SK-N-SH (cell line): Measurements from ENCODE around the gene SND1. TPM values are rescaled to one million over a fixed set of nuclear protein-coding genes. Genes with fewer than 3 reads are reported as not detected.
A peak's percentile ranks its signal among the peaks of the same experiment; 100 is the strongest.

Experiments
- CTCF ChIA-PET: fragments of 300-600, 350-600 bp; formaldehyde crosslinking; extraction: SDS; loops from one replicate; lab custom pipeline; 2021; lab: Yijun Ruan, JAX
- POLR2A ChIA-PET: fragments of 350-600 bp; sonication (Branson Sonifier 250); formaldehyde crosslinking; extraction: SDS; loops from one replicate; lab custom pipeline; 2020; ENCODE audit warnings: antibody characterized with exemption, inconsistent platforms; lab: Yijun Ruan, JAX
- DNase-seq: peaks from one replicate; pipeline ENCODE4 v3.0.0; 2012
- H2AFZ ChIP-seq: fragments of 200-600 bp; sonication (generic); 2 replicates; pipeline ENCODE4 v1.8.1; 2016; ENCODE audit warnings: antibody characterized with exemption, mild to moderate bottlenecking, low read depth
- H3F3A ChIP-seq: fragments of 200-600 bp; sonication (generic); replicated peaks from 2 replicates; pipeline ENCODE3; 2016; ENCODE audit warnings: antibody characterized with exemption, mild to moderate bottlenecking; ENCODE audit not compliant: insufficient read depth
- H3K27ac ChIP-seq, 2 experiments: fragments of 200-500 bp in 1 of 2; fragments of 200-600 bp in 1 of 2; sonication (Bioruptor generic) in 1 of 2; sonication (generic), shearing (Covaris generic) in 1 of 2; 2 replicates each; pipeline versions ENCODE4 v1.5.1 to v1.6.1; 2014 to 2016; ENCODE audit warnings: low read depth in 2 of 2, inconsistent platforms in 1 of 2, low read length in 1 of 2, mild to moderate bottlenecking in 1 of 2, mixed read lengths in 1 of 2
- H3K27me3 ChIP-seq: fragments of 200-600 bp; sonication (generic), shearing (Covaris generic); 2 replicates; pipeline ENCODE4 v1.6.1; 2016; ENCODE audit warnings: mixed run types; ENCODE audit not compliant: insufficient read depth
- H3K36me3 ChIP-seq, 2 experiments: fragments of 200-500 bp in 1 of 2; fragments of 200-600 bp in 1 of 2; sonication (Bioruptor generic) in 1 of 2; sonication (generic) in 1 of 2; replicated peaks in 1 of 2; 2 replicates each; pipeline versions ENCODE3 to v1.5.1; 2014 to 2016; ENCODE audit warnings: low read length in 1 of 2, mild to moderate bottlenecking in 1 of 2; ENCODE audit not compliant: insufficient read depth in 2 of 2, control insufficient read depth in 1 of 2
- H3K4me1 ChIP-seq, 2 experiments: fragments of 200-500 bp in 1 of 2; fragments of 200-600 bp in 1 of 2; sonication (Bioruptor generic) in 1 of 2; sonication (generic), shearing (Covaris generic) in 1 of 2; 2 replicates each; pipeline versions ENCODE4 v1.5.1 to v1.6.1; 2014 to 2016; ENCODE audit warnings: low read depth in 1 of 2, low read length in 1 of 2, mixed run types in 1 of 2; ENCODE audit not compliant: insufficient read depth in 2 of 2, control insufficient read depth in 1 of 2
- H3K4me2 ChIP-seq: fragments of 200-600 bp; sonication (generic), shearing (Covaris generic); 2 replicates; pipeline ENCODE4 v1.6.1; 2017; ENCODE audit warnings: mixed run types
- H3K4me3 ChIP-seq, 2 experiments: fragments of 200-500 bp in 1 of 2; fragments of 200-600 bp in 1 of 2; sonication (Bioruptor generic) in 1 of 2; sonication (generic), shearing (Covaris generic) in 1 of 2; 2 replicates each; pipeline versions ENCODE4 v1.5.1 to v1.8.1; 2014 to 2016; ENCODE audit warnings: low read depth in 2 of 2, inconsistent platforms in 1 of 2, low read length in 1 of 2, mild to moderate bottlenecking in 1 of 2, mixed read lengths in 1 of 2, moderate library complexity in 1 of 2
- H3K79me2 ChIP-seq: fragments of 200-600 bp; sonication (generic); 2 replicates; pipeline ENCODE4 v1.8.1; 2017; ENCODE audit warnings: mild to moderate bottlenecking; ENCODE audit not compliant: insufficient read depth
- H3K9ac ChIP-seq: fragments of 200-600 bp; sonication (generic); 2 replicates; pipeline ENCODE4 v1.6.1; 2017; ENCODE audit warnings: mixed run types
- H3K9me2 ChIP-seq: fragments of 200-600 bp; sonication (generic); 2 replicates; pipeline ENCODE4 v1.6.1; 2017; ENCODE audit warnings: mixed run types
- H3K9me3 ChIP-seq: fragments of 200-600 bp; sonication (generic); 2 replicates; pipeline ENCODE4 v1.6.1; 2017; ENCODE audit warnings: mixed run types, mild to moderate bottlenecking, moderate library complexity
- H4K20me1 ChIP-seq: fragments of 200-600 bp; sonication (generic); 2 replicates; pipeline ENCODE4 v1.6.1; 2017; ENCODE audit warnings: mild to moderate bottlenecking, mixed run types; ENCODE audit not compliant: insufficient read depth
- CHD2 ChIP-seq: fragments of 150-350 bp; IDR thresholded peaks from 2 replicates; pipeline ENCODE4 v1.6.1; 2018; ENCODE audit warnings: low read length; ENCODE audit not compliant: partially characterized antibody
- EP300 ChIP-seq, 2 experiments: IDR thresholded peaks; 2 replicates each; pipeline versions ENCODE4 v1.4.0 to v1.6.1; 2012; ENCODE audit warnings: borderline replicate concordance in 1 of 2, low read depth in 1 of 2, low read length in 1 of 2
- GATA2 ChIP-seq: sonication (generic); formaldehyde crosslinking; IDR thresholded peaks from 2 replicates; pipeline ENCODE4 v1.5.0; 2020; ENCODE audit warnings: mild to moderate bottlenecking, missing genetic modification reagents
- IRF3 ChIP-seq: fragments of 150-350 bp; IDR thresholded peaks from 2 replicates; pipeline ENCODE4 v1.6.1; 2016; ENCODE audit warnings: mild to moderate bottlenecking, low read depth, low read length
- MAX ChIP-seq: IDR thresholded peaks from 2 replicates; pipeline ENCODE4 v1.4.0; 2012; ENCODE audit warnings: low read depth
- RAD21 ChIP-seq: IDR thresholded peaks from 2 replicates; pipeline ENCODE4 v1.6.1; 2012; ENCODE audit warnings: mild to moderate bottlenecking, low read length
- RCOR1 ChIP-seq: fragments of 150-350 bp; IDR thresholded peaks from 2 replicates; pipeline ENCODE4 v1.6.1; 2017; ENCODE audit warnings: antibody characterized with exemption, low read length
- REST ChIP-seq: IDR thresholded peaks from 2 replicates; pipeline ENCODE4 v1.6.1; 2012; ENCODE audit warnings: mild to moderate bottlenecking, low read depth, low read length, moderate library complexity
- RXRA ChIP-seq: IDR thresholded peaks from 2 replicates; pipeline ENCODE4 v1.4.0; 2012; ENCODE audit warnings: low read depth, mild to moderate bottlenecking, borderline replicate concordance
- SMC3 ChIP-seq: IDR thresholded peaks from 2 replicates; pipeline ENCODE4 v1.6.1; 2012; ENCODE audit warnings: low read depth, low read length, improper control_type of control experiment
- TAF1 ChIP-seq: IDR thresholded peaks from 2 replicates; pipeline ENCODE4 v1.6.1; 2012; ENCODE audit warnings: low read depth, mild to moderate bottlenecking, low read length, moderate library complexity, borderline replicate concordance
- TCF12 ChIP-seq: IDR thresholded peaks from 2 replicates; pipeline ENCODE4 v1.4.0; 2012
- USF1 ChIP-seq: IDR thresholded peaks from 2 replicates; pipeline ENCODE4 v1.4.0; 2012; ENCODE audit warnings: low read depth, borderline replicate concordance
- USF2 ChIP-seq: fragments of 150-350 bp; IDR thresholded peaks from 2 replicates; pipeline ENCODE4 v1.6.1; 2017; ENCODE audit warnings: antibody characterized with exemption, low read length, low read depth, borderline replicate concordance
- WGBS: methylation state at CpG from one replicate; pipeline ENCODE4 v1.1.6; 2017; ENCODE audit warnings: low lambda C conversion rate; 5-methylcytosine and 5-hydroxymethylcytosine counted together
- polyA plus RNA-seq, 3 experiments: library from polyadenylated mRNA; depleted of rRNA; stranded (reverse); fragments of >200 nt; gene quantifications; 2 replicates each; pipeline ENCODE4 v1.2.3, GENCODE V29; 2012

Gene SND1
- polyA plus RNA-seq, 1 of the 3 experiments (the other 2 are of a cell fraction): 165 TPM

- no peak overlapping the region for H2AFZ ChIP-seq
- H3K9me2 ChIP-seq: no peaks in the 10 kb centered on the region
- no peaks in the 10 kb centered on the region for H3K27me3 ChIP-seq
- peaks cover 59 to 61% of the 10 kb centered on the region in 2 experiments for H3K36me3 ChIP-seq
- H3K4me3 ChIP-seq: no peak overlapping the region
- ChIA-PET POLR2A (interaction anchor here (0.7 kb wide), 1 partner anchor 215 kb away, joined by 3 read pairs; no protein-coding TSS in a partner anchor), CTCF (interaction anchor here (1.1 to 4.0 kb wide), 9 partner anchors 9 to 475 kb away, joined by 3 to 18 read pairs (median 4); no protein-coding TSS in a partner anchor)
- no peaks in the 10 kb centered on the region for H3K9me3 ChIP-seq
- peaks cover 63% of the 10 kb centered on the region; the same call in 1 of the 2 replicates for H3K79me2 ChIP-seq
- WGBS: 81% methylated on average over 3 of the region's 3 CpGs
- no peak for DNase-seq
- H3K4me2 ChIP-seq: 0 out of 2 replicates have a peak overlapping the region, but pooled peaks have one; percentile 6
- no peak overlapping the region for H3K9ac ChIP-seq
- peaks cover 27% of the 10 kb centered on the region for H4K20me1 ChIP-seq
- TF ChIP-seq USF2 (no peak), USF1 (no peak), TCF12 (0 out of 2 replicates have a peak, but pooled peaks have one; percentile 10)
- peaks cover 5 to 37% of the 10 kb centered on the region in 2 experiments; a peak in 3 of 4 replicates for H3K4me1 ChIP-seq
- no peaks in the 10 kb centered on the region for H3F3A ChIP-seq
- peak overlapping the region in 1 of 2 experiments; percentile 76; a peak in 2 of 4 replicates for H3K27ac ChIP-seq
These were observed 82.0 kb downstream of the SND1 start for GRCh38 chr7:127733986-127734385.

- Histone ChIP-seq H3K4me1 (peaks cover 5 to 42% of the 10 kb centered on the region in 2 experiments; a peak in 3 of 4 replicates), H4K20me1 (peaks cover 50% of the 10 kb centered on the region), H3K9me3 (no peaks in the 10 kb centered on the region), H3K4me3 (no peak overlapping the region), H3K27ac (peak overlapping the region in 1 of 2 experiments; percentile 87; a peak in 2 of 4 replicates), H3K79me2 (peaks cover 69% of the 10 kb centered on the region; the same call in 1 of the 2 replicates), H3K4me2 (no peak overlapping the region), H2AFZ (no peak overlapping the region), H3K36me3 (peaks cover 49 to 57% of the 10 kb centered on the region in 2 experiments), H3K27me3 (no peaks in the 10 kb centered on the region), H3K9me2 (no peaks in the 10 kb centered on the region), H3F3A (no peaks in the 10 kb centered on the region), H3K9ac (no peak overlapping the region)
- no peak for TF ChIP-seq TAF1
- TF ChIP-seq RXRA: no peak
- TF ChIP-seq MAX: no peak
- peak; percentile 62; the same call in 1 of the 2 replicates for TF ChIP-seq RCOR1
- TF ChIP-seq EP300 (IDR thresholded peaks at IDR 0.05; ENCODE audit: borderline replicate concordance in 1 of 2, low read depth in 1 of 2, low read length in 1 of 2): peak in 1 of 2 experiments; percentile 75; a peak in 1 of 4 replicates
- TF ChIP-seq GATA2 (CRISPR knock-in tag): peak; percentile 84
- peak; percentile 42 for TF ChIP-seq RAD21
- TF ChIP-seq SMC3: no peak; the same call in 1 of the 2 replicates
- peak; percentile 91 for TF ChIP-seq CHD2
- no peak for TF ChIP-seq IRF3
- TF ChIP-seq REST: no peak
- DNase-seq: peak; percentile 60
- ChIA-PET POLR2A (interaction anchor here (0.7 kb wide), 1 partner anchor 82 kb away, joined by 3 read pairs; no protein-coding TSS in a partner anchor), CTCF (interaction anchor here (0.9 to 2.1 kb wide), 9 partner anchors 11 to 472 kb away, joined by 3 to 6 read pairs (median 4); no protein-coding TSS in a partner anchor)
- 65% methylated on average over 5 of the region's 5 CpGs for WGBS
These were observed 84.5 kb downstream of the SND1 start for GRCh38 chr7:127736511-127736910.
